ENCODE results near the gene ZSWIM1. TPM values are rescaled to one million over a fixed set of nuclear protein-coding genes. Genes with fewer than 3 reads are reported as not detected.

ZSWIM1 gene
- total and polyA plus RNA-seq, 2 donors (not counting 1 experiment from before 2014, with no cell fraction given), result 5.4 to 15.7 TPM

DNA sequence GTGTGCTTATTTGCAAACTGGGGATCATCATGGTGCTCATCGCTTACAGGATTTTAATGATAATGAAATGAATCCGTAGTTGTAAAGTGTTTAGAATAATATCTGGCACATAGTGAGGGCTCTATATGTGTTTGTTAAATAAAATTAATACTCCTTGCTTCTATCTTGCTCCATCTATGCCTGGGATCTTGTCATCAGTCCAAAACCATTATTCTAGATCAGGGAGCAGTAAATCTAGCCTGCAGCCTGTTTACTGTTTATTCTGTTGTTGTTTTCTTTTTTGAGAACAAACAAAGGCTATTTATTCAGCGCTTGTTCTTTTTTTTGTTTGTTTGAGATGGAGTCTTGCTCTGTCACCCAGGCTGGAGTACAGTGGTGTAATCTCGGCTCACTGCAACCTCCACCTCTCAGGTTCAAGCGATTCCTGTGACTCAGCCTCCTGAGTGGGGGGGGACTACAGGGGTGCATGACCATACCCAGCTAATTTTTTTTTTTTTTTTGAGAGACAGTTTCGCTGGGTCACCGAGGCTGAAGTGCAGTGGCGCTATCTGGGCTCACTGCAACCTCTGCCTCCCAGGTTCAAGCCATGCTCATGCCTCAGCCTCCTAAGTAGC, 32.0 kb upstream of the ZSWIM1 start:
- intact Hi-C loops (cut with micrococcal nuclease), result no loop called here
- 100% methylated on average over 2 of the region's 8 CpGs for WGBS (ENCODE audit: insufficient coverage)
- no peak overlapping the region for H3K4me3 Mint-ChIP-seq
- no peak overlapping the region for H3K4me2 ChIP-seq (replicated peaks; ENCODE audit: low read depth, low read length, poor library complexity, severe bottlenecking)
- ATAC-seq (ENCODE audit: low read depth) (no peak), DNase-seq (no peak)
- TF ChIP-seq, protein P1, sequence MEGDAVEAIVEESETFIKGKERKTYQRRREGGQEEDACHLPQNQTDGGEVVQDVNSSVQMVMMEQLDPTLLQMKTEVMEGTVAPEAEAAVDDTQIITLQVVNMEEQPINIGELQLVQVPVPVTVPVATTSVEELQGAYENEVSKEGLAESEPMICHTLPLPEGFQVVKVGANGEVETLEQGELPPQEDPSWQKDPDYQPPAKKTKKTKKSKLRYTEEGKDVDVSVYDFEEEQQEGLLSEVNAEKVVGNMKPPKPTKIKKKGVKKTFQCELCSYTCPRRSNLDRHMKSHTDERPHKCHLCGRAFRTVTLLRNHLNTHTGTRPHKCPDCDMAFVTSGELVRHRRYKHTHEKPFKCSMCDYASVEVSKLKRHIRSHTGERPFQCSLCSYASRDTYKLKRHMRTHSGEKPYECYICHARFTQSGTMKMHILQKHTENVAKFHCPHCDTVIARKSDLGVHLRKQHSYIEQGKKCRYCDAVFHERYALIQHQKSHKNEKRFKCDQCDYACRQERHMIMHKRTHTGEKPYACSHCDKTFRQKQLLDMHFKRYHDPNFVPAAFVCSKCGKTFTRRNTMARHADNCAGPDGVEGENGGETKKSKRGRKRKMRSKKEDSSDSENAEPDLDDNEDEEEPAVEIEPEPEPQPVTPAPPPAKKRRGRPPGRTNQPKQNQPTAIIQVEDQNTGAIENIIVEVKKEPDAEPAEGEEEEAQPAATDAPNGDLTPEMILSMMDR (IDR thresholded peaks at IDR 0.05), result no peak
- no peak for TF ChIP-seq EZH2 (IDR thresholded peaks at IDR 0.05; ENCODE audit: borderline replicate concordance, insufficient read depth, low read depth, low read length, poor library complexity, severe bottlenecking)
- no peaks in the 10 kb centered on the region for H3K9me3 ChIP-seq (ENCODE audit: control extremely low read depth in 1 of 3, control insufficient read depth in 2 of 3, insufficient read depth in 1 of 3, low read length in 2 of 3)
- no peak overlapping the region for H3K27ac Mint-ChIP-seq
- no peaks in the 10 kb centered on the region for H4K20me1 ChIP-seq (ENCODE audit: control insufficient read depth, insufficient read depth, low read length, poor library complexity, severe bottlenecking)
- POLR2A ChIA-PET, result no interaction called here
- peaks cover 23% of the 10 kb centered on the region for H3K79me2 ChIP-seq (ENCODE audit: control insufficient read depth, insufficient read depth, low read length)
- CTCF ChIA-PET, result interaction anchor here (0.7 kb wide), 1 partner anchor 27 kb away, joined by 3 read pairs; no protein-coding TSS in a partner anchor
- no peaks in the 10 kb centered on the region for H3K4me1 ChIP-seq (ENCODE audit: control insufficient read depth in 2 of 2, insufficient read depth in 2 of 2, low read length in 2 of 2)
- no peaks in the 10 kb centered on the region for H3K27me3 Mint-ChIP-seq
- no peaks in the 10 kb centered on the region for H3K9me3 Mint-ChIP-seq (ENCODE audit: insufficient read depth)
- H3K4me1 Mint-ChIP-seq, result no peaks in the 10 kb centered on the region
- no peak overlapping the region for H3K27ac ChIP-seq (ENCODE audit: low read length in 2 of 2)
- H3K4me3 ChIP-seq (ENCODE audit: control extremely low read depth in 1 of 5, extremely low read depth in 1 of 5, insufficient read depth in 1 of 5, low read depth in 2 of 5, low read length in 4 of 5), result no peak overlapping the region
- H3K9ac ChIP-seq (ENCODE audit: low read length), result no peak overlapping the region
- peaks cover 9 to 64% of the 10 kb centered on the region in 2 experiments for H3K36me3 ChIP-seq (replicated peaks in 1 of 2; ENCODE audit: control extremely low read depth in 1 of 2, control insufficient read depth in 1 of 2, extremely low read depth in 1 of 2, insufficient read depth in 2 of 2, low read length in 1 of 2)
- no peak overlapping the region for H2AFZ ChIP-seq (ENCODE audit: insufficient read depth, low read depth, low read length, poor library complexity, severe bottlenecking)
- H3K27me3 ChIP-seq (replicated peaks in 1 of 4; ENCODE audit: control extremely low read depth in 1 of 4, control insufficient read depth in 3 of 4, insufficient read depth in 4 of 4, low read length in 3 of 4), result no peaks in the 10 kb centered on the region

DNA sequence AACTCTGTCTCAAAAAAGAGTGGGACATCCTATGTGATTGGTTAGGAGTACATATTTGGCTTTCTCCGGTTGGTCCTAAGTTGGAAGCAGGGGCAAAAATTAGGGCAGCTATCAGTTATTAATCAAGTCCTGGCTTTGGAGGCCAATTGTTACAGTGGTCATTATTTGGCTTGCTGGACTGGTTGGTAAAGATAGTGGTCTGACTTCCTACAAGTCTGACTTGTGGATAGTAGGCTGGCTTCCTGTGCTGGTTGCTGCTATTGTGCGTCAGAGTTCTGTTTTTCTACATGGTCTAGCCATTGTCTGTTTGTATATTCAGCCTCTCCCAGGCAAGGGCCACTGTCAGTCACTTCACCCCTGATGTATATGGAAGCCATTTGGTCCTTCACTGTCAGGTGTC, 30.8 kb upstream of the ZSWIM1 start:
- no peak overlapping the region for H3K27ac Mint-ChIP-seq
- WGBS (ENCODE audit: insufficient coverage), result 100% methylated on average over 2 of the region's 2 CpGs
- H3K79me2 ChIP-seq (ENCODE audit: control insufficient read depth, insufficient read depth, low read length), result peaks cover 34% of the 10 kb centered on the region
- H4K20me1 ChIP-seq (ENCODE audit: control insufficient read depth, insufficient read depth, low read length, poor library complexity, severe bottlenecking), result no peaks in the 10 kb centered on the region
- peaks cover 7% of the 10 kb centered on the region for H3K4me1 Mint-ChIP-seq
- H3K27me3 ChIP-seq (replicated peaks in 1 of 4; ENCODE audit: control extremely low read depth in 1 of 4, control insufficient read depth in 3 of 4, insufficient read depth in 4 of 4, low read length in 3 of 4), result no peaks in the 10 kb centered on the region
- no peaks in the 10 kb centered on the region for H3K9me3 ChIP-seq (ENCODE audit: control extremely low read depth in 1 of 3, control insufficient read depth in 2 of 3, insufficient read depth in 1 of 3, low read length in 2 of 3)
- H3K9me3 Mint-ChIP-seq (ENCODE audit: insufficient read depth), result no peaks in the 10 kb centered on the region
- no peak overlapping the region for H3K9ac ChIP-seq (ENCODE audit: low read length)
- H3K27me3 Mint-ChIP-seq, result no peaks in the 10 kb centered on the region
- no peak overlapping the region for H3K4me2 ChIP-seq (replicated peaks; ENCODE audit: low read depth, low read length, poor library complexity, severe bottlenecking)
- peaks cover 6 to 65% of the 10 kb centered on the region in 2 experiments for H3K36me3 ChIP-seq (replicated peaks in 1 of 2; ENCODE audit: control extremely low read depth in 1 of 2, control insufficient read depth in 1 of 2, extremely low read depth in 1 of 2, insufficient read depth in 2 of 2, low read length in 1 of 2)
- peaks cover 0 to 6% of the 10 kb centered on the region in 2 donors for H3K4me1 ChIP-seq (ENCODE audit: control insufficient read depth in 2 of 2, insufficient read depth in 2 of 2, low read length in 2 of 2)
- intact Hi-C loops (cut with micrococcal nuclease), result no loop called here
- H3K4me3 Mint-ChIP-seq, result no peak overlapping the region
- H3K4me3 ChIP-seq (ENCODE audit: control extremely low read depth in 1 of 5, extremely low read depth in 1 of 5, insufficient read depth in 1 of 5, low read depth in 2 of 5, low read length in 4 of 5), result no peak overlapping the region
- TF ChIP-seq, protein P1 (IDR thresholded peaks at IDR 0.05), result no peak
- ATAC-seq (ENCODE audit: low read depth), result no peak
- ChIA-PET POLR2A (no interaction called here), CTCF (interaction anchor here (1.7 kb wide), 1 partner anchor 8 kb away, joined by 4 read pairs; no protein-coding TSS in a partner anchor)
- no peak overlapping the region for H2AFZ ChIP-seq (ENCODE audit: insufficient read depth, low read depth, low read length, poor library complexity, severe bottlenecking)
- no peak overlapping the region for H3K27ac ChIP-seq (ENCODE audit: low read length in 2 of 2)
- DNase-seq, result no peak
